ENCODE measurements around the gene ARHGAP15. TPM values are rescaled to one million over a fixed set of nuclear protein-coding genes. Genes with fewer than 3 reads are reported as not detected.

ARHGAP15 gene
- total RNA-seq, 1 experiment from 2014 or later, result not detected

- Histone ChIP-seq H3K27me3 (ENCODE audit: insufficient read depth, low read depth) (no peaks in the 10 kb centered on the region), H4K20me1 (ENCODE audit: insufficient read depth) (no peaks in the 10 kb centered on the region)
- CTCF ChIA-PET, result no interaction called here
Measured at GRCh38 chr2:143158098-143158497, 28.9 kb downstream of the ARHGAP15 start.

GRCh38 chr2:143158551-143159485, 29.6 kb downstream of the ARHGAP15 start:
- Histone ChIP-seq H3K9me2 (ENCODE audit: insufficient read depth) (no peaks in the 10 kb centered on the region), H3K36me3 (ENCODE audit: low read depth) (no peaks in the 10 kb centered on the region), H3K27ac (no peak overlapping the region), H3K4me2 (no peak overlapping the region), H4K20me1 (ENCODE audit: insufficient read depth) (no peaks in the 10 kb centered on the region), H3K4me3 (no peak overlapping the region), H3K79me2 (ENCODE audit: low read depth) (no peaks in the 10 kb centered on the region), H3F3A (ENCODE audit: insufficient read depth, low read depth) (no peaks in the 10 kb centered on the region), H3K9me3 (ENCODE audit: insufficient read depth, low read depth) (no peaks in the 10 kb centered on the region), H3K4me1 (replicated peaks; ENCODE audit: insufficient read depth) (no peaks in the 10 kb centered on the region), H3K27me3 (ENCODE audit: insufficient read depth, low read depth) (no peaks in the 10 kb centered on the region), H2AFZ (no peak overlapping the region)
- no peak for DNase-seq
- CTCF ChIA-PET, result no interaction called here
- TF ChIP-seq, protein P1, sequence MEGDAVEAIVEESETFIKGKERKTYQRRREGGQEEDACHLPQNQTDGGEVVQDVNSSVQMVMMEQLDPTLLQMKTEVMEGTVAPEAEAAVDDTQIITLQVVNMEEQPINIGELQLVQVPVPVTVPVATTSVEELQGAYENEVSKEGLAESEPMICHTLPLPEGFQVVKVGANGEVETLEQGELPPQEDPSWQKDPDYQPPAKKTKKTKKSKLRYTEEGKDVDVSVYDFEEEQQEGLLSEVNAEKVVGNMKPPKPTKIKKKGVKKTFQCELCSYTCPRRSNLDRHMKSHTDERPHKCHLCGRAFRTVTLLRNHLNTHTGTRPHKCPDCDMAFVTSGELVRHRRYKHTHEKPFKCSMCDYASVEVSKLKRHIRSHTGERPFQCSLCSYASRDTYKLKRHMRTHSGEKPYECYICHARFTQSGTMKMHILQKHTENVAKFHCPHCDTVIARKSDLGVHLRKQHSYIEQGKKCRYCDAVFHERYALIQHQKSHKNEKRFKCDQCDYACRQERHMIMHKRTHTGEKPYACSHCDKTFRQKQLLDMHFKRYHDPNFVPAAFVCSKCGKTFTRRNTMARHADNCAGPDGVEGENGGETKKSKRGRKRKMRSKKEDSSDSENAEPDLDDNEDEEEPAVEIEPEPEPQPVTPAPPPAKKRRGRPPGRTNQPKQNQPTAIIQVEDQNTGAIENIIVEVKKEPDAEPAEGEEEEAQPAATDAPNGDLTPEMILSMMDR (conservative IDR thresholded peaks at IDR 0.05), result no peak
- no peak for TF ChIP-seq EZH2 (IDR thresholded peaks at IDR 0.05; ENCODE audit: low read depth)
- intact Hi-C loops (cut with micrococcal nuclease; ENCODE audit: unreplicated experiment), result no loop called here
- BruUV-seq (replicated peaks), result no TSS peak
- POLR2A ChIA-PET (ENCODE audit: unreplicated experiment), result no interaction called here

More at GRCh38 chr2:143158098-143158497, 28.9 kb downstream of the ARHGAP15 start:
- BruUV-seq (replicated peaks), result no TSS peak
- Histone ChIP-seq H3K4me1 (replicated peaks; ENCODE audit: insufficient read depth) (no peaks in the 10 kb centered on the region), H3K4me2 (no peak overlapping the region), H3K79me2 (ENCODE audit: low read depth) (no peaks in the 10 kb centered on the region), H3K4me3 (no peak overlapping the region), H3K36me3 (ENCODE audit: low read depth) (no peaks in the 10 kb centered on the region), H3F3A (ENCODE audit: insufficient read depth, low read depth) (no peaks in the 10 kb centered on the region), H2AFZ (no peak overlapping the region), H3K9me2 (ENCODE audit: insufficient read depth) (no peaks in the 10 kb centered on the region), H3K27ac (no peak overlapping the region), H3K9me3 (ENCODE audit: insufficient read depth, low read depth) (no peaks in the 10 kb centered on the region)
- DNase-seq, result no peak
- TF ChIP-seq, protein P1 (conservative IDR thresholded peaks at IDR 0.05), result no peak
- no peak for TF ChIP-seq EZH2 (IDR thresholded peaks at IDR 0.05; ENCODE audit: low read depth)
- POLR2A ChIA-PET (ENCODE audit: unreplicated experiment), result no interaction called here
- intact Hi-C loops (cut with micrococcal nuclease; ENCODE audit: unreplicated experiment), result no loop called here

DNA sequence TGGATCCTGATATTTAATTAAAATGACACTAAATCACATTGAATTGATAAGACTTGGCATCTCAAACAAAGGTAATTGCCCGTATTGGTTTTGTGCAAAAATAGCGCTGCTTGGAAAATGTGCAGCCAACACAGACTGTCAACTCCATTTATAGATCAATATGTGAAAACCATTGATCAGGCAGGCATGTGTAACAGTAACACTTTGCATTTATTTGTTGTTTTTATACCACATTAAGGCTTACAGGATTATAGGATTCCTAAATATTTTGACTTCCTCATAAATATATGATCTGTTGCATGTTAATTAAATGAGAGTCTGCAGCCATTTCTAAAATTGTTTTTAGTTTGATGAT, 30.2 kb downstream of the ARHGAP15 start:
- H2AFZ ChIP-seq, result no peak overlapping the region
- no peaks in the 10 kb centered on the region for H3F3A ChIP-seq (ENCODE audit: insufficient read depth, low read depth)
- POLR2A ChIA-PET (ENCODE audit: unreplicated experiment), result no interaction called here
- H3K79me2 ChIP-seq (ENCODE audit: low read depth), result no peaks in the 10 kb centered on the region
- H3K36me3 ChIP-seq (ENCODE audit: low read depth), result no peaks in the 10 kb centered on the region
- no peak for TF ChIP-seq EZH2 (IDR thresholded peaks at IDR 0.05; ENCODE audit: low read depth)
- TF ChIP-seq, protein P1 (conservative IDR thresholded peaks at IDR 0.05), result no peak
- H3K9me3 ChIP-seq (ENCODE audit: insufficient read depth, low read depth), result no peaks in the 10 kb centered on the region
- H3K4me1 ChIP-seq (replicated peaks; ENCODE audit: insufficient read depth), result no peaks in the 10 kb centered on the region
- no TSS peak for BruUV-seq (replicated peaks)
- no peak overlapping the region for H3K27ac ChIP-seq
- H4K20me1 ChIP-seq (ENCODE audit: insufficient read depth), result no peaks in the 10 kb centered on the region
- intact Hi-C loops (cut with micrococcal nuclease; ENCODE audit: unreplicated experiment), result no loop called here
- no peaks in the 10 kb centered on the region for H3K27me3 ChIP-seq (ENCODE audit: insufficient read depth, low read depth)
- no peak overlapping the region for H3K4me3 ChIP-seq
- no peak overlapping the region for H3K4me2 ChIP-seq
- CTCF ChIA-PET, result no interaction called here
- no peak for DNase-seq
- no peaks in the 10 kb centered on the region for H3K9me2 ChIP-seq (ENCODE audit: insufficient read depth)
